Breast epithelium (tissue), 4 donors: ENCODE data around the gene DOK5. TPM values are rescaled to one million over a fixed set of nuclear protein-coding genes. Genes with fewer than 3 reads are reported as not detected.

Source experiments
- DNase-seq, 2 donors: peaks; one replicate each; pipeline ENCODE4 v3.0.0-alpha.2; 2019; ENCODE audit warnings: low spot score in 2 of 2
- H3K27ac ChIP-seq, 2 donors: fragments of 200-600 bp; sonication (generic) in 1 of 2; one replicate each; pipeline ENCODE4 v1.5.1; 2016 to 2019; ENCODE audit warnings: mild to moderate bottlenecking in 1 of 2
- H3K27me3 ChIP-seq, 2 donors: fragments of 200-600 bp; sonication (generic) in 1 of 2; one replicate each; pipeline versions ENCODE4 v1.5.1 to v1.6.0; 2017 to 2019; ENCODE audit warnings: control low read depth in 1 of 2, mild to moderate bottlenecking in 1 of 2
- H3K36me3 ChIP-seq: fragments of 200-600 bp; one replicate; pipeline ENCODE4 v1.5.1; 2019
- H3K4me1 ChIP-seq, 2 donors: fragments of 200-600 bp; sonication (generic); one replicate each; pipeline ENCODE4 v1.5.1; 2016 to 2019; ENCODE audit warnings: control low read depth in 1 of 2
- H3K4me3 ChIP-seq, 3 donors: fragments of 200-600 bp; sonication (generic); 1 replicate in 2 of 3; 2 replicates in 1 of 3; pipeline ENCODE4 v1.5.1; 2016 to 2019; ENCODE audit warnings: mild to moderate bottlenecking in 3 of 3, moderate library complexity in 2 of 3
- H3K9me3 ChIP-seq, 2 donors: fragments of 200-600 bp; sonication (generic) in 1 of 2; one replicate each; pipeline ENCODE4 v1.5.1; 2016 to 2019; ENCODE audit warnings: control low read depth in 1 of 2
- POLR2A ChIP-seq: fragments of 450-650 bp; IDR thresholded peaks from one replicate; pipeline ENCODE4 v1.6.1; 2016; ENCODE audit warnings: antibody characterized with exemption, mild to moderate bottlenecking, moderate library complexity
- POLR2AphosphoS5 ChIP-seq, 3 donors: sonication (generic); formaldehyde crosslinking; IDR thresholded peaks; one replicate each; pipeline ENCODE4 v1.6.1; 2017; ENCODE audit warnings: antibody characterized with exemption in 3 of 3
- intact Hi-C: fragments of 100-400 bp; cut with DNase I; formaldehyde crosslinking; loops from one replicate; pipeline ENCODE4 v1.15.1; 2023; ENCODE audit warnings: low total_unique reads
- total RNA-seq, 3 donors: library from RNA; depleted of rRNA; stranded (reverse); fragments of >200 nt; gene quantifications; one replicate each; pipeline ENCODE4 v1.1.0, GENCODE V29; 2016
- TF ChIP-seq, protein P1 (sequence below), 3 donors: fragments of 450-650 bp; IDR thresholded peaks; one replicate each; pipeline ENCODE4 v1.5.1; 2016 to 2017; ENCODE audit warnings: antibody characterized with exemption in 3 of 3, mild to moderate bottlenecking in 3 of 3, moderate library complexity in 3 of 3

Gene DOK5
- total RNA-seq, 3 donors from 2014 or later = 2.0 to 4.0 (median 3.4) TPM

DNA sequence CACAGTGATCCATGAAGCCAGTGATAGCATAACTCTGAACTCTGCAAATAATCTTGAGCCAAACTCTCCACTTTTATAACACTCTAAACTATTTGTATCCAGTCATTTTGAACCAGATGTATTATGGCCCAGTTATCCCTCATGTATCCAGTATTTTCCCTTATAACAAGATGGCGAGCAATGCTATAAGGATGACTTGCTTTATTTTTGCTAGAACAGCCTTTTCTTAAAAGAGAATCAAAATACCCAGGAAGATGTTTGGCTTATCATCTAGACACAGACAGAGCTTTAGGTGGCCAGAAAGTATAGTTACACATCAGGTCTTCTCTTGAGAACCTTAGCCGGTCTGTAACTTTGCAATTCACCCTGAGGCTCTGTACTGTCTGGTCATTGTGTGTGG lies 81.0 kb downstream of the DOK5 start:
- intact Hi-C loops = no loop called here
- H3K27ac ChIP-seq = no peak overlapping the region
- no peaks in the 10 kb centered on the region for H3K36me3 ChIP-seq
- H3K9me3 ChIP-seq = no peaks in the 10 kb centered on the region
- no peak overlapping the region for H3K4me3 ChIP-seq
- no peak for TF ChIP-seq POLR2A
- TF ChIP-seq, protein P1, sequence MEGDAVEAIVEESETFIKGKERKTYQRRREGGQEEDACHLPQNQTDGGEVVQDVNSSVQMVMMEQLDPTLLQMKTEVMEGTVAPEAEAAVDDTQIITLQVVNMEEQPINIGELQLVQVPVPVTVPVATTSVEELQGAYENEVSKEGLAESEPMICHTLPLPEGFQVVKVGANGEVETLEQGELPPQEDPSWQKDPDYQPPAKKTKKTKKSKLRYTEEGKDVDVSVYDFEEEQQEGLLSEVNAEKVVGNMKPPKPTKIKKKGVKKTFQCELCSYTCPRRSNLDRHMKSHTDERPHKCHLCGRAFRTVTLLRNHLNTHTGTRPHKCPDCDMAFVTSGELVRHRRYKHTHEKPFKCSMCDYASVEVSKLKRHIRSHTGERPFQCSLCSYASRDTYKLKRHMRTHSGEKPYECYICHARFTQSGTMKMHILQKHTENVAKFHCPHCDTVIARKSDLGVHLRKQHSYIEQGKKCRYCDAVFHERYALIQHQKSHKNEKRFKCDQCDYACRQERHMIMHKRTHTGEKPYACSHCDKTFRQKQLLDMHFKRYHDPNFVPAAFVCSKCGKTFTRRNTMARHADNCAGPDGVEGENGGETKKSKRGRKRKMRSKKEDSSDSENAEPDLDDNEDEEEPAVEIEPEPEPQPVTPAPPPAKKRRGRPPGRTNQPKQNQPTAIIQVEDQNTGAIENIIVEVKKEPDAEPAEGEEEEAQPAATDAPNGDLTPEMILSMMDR (IDR thresholded peaks at IDR 0.05) = no peak
- no peak for TF ChIP-seq POLR2AphosphoS5 (IDR thresholded peaks at IDR 0.05)
- H3K27me3 ChIP-seq = no peaks in the 10 kb centered on the region
- H3K4me1 ChIP-seq = no peaks in the 10 kb centered on the region
- DNase-seq = no peak

DNA sequence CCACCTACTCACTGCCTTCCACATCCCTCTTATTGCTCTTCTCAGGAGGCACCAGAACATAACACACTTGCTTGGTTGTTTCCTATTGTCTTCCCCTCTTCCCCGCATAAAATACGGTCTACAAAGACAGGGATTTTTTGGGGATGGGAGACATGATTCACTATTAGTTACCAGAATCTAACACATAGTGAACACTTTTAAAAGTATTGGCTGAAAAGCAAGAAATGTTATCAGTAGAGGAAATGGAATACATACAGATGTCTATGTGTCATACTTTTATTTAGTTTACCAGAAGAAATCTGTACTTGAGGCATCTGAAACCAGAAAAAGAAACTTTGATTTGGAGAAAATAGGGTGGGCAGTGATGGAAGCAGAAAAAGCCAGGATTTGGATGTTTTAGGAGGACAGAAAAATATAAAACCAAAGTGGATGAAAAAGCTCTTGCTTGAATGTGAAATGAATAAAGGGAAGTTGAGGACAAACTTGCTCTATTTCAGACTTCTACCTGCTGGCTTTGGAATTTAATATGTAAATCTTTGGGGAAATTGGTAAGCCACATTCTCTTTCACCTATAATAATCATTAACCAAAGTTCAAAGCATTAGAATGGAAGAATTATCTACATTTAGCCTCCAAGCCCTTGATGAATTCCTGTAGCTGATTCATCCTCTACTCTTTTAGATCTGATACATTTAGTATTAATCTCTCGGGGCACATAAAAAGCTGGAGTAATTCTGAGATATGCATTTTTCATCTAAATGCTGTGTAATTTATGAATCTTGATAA lies 82.6 kb downstream of the DOK5 start:
- H3K27me3 ChIP-seq = no peaks in the 10 kb centered on the region

DNA sequence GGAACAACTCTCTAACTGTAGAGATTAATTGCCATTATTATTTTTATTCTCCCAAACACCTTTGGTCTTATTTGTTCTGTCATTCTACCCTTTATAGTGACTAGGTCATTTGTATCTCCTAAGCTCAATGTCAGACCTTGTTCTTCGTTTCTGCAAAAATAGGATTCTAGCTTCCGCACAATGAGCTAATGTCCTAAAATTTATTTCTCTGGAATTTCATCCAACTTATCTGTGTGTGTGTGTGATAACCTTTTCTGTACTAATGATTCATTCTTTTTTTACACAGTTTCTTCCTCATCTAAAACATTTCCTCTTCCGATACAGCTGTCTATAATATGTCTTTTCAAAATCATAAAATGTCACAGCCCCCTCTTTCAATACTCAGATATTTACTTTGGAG lies 84.5 kb downstream of the DOK5 start:
- H3K4me3 ChIP-seq = no peak overlapping the region
- H3K27me3 ChIP-seq = no peaks in the 10 kb centered on the region
- no peaks in the 10 kb centered on the region for H3K36me3 ChIP-seq
- DNase-seq = no peak
- intact Hi-C loops = no loop called here
- no peaks in the 10 kb centered on the region for H3K9me3 ChIP-seq
- no peak overlapping the region for H3K27ac ChIP-seq
- no peaks in the 10 kb centered on the region for H3K4me1 ChIP-seq
- TF ChIP-seq POLR2AphosphoS5 (IDR thresholded peaks at IDR 0.05) = no peak
- TF ChIP-seq, protein P1 (IDR thresholded peaks at IDR 0.05) = no peak
- no peak for TF ChIP-seq POLR2A

More for the DNA sequence above, 82.6 kb downstream of the DOK5 start:
- Histone ChIP-seq H3K27ac (no peak overlapping the region), H3K4me3 (no peak overlapping the region), H3K4me1 (no peaks in the 10 kb centered on the region), H3K9me3 (no peaks in the 10 kb centered on the region), H3K36me3 (no peaks in the 10 kb centered on the region)
- intact Hi-C loops = no loop called here
- TF ChIP-seq, protein P1 (IDR thresholded peaks at IDR 0.05) = no peak
- no peak for TF ChIP-seq POLR2A
- TF ChIP-seq POLR2AphosphoS5 (IDR thresholded peaks at IDR 0.05) = no peak
- no peak for DNase-seq

- no peaks in the 10 kb centered on the region for H3K4me1 ChIP-seq
- no peaks in the 10 kb centered on the region for H3K36me3 ChIP-seq
- no peak overlapping the region for H3K4me3 ChIP-seq
- TF ChIP-seq POLR2A = no peak
- TF ChIP-seq, protein P1 (IDR thresholded peaks at IDR 0.05) = no peak
- no peak for TF ChIP-seq POLR2AphosphoS5 (IDR thresholded peaks at IDR 0.05)
- intact Hi-C loops = no loop called here
- DNase-seq = no peak
- H3K9me3 ChIP-seq = no peaks in the 10 kb centered on the region
- no peak overlapping the region for H3K27ac ChIP-seq
- no peaks in the 10 kb centered on the region for H3K27me3 ChIP-seq
Observed at GRCh38 chr20:54560357-54560756, 85.0 kb downstream of the DOK5 start.

DNA sequence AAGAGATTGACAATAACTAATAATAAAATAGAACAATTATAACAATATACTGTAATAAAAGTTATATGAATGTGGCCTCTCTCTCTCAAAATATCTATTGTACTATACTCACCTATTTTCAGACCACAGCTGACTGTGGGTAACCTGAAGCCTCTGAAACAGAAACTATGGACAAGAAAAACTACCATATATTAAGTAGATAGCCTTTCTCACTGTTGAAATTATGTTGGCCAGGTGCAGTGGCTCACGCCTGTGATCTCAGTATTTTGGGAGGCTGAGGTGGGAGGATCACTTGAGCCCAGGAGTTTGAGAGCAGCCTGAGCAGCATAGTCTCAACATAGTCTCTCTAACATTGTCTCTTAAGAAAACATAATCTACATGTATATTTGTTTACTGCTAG lies 89.9 kb downstream of the DOK5 start:
- Histone ChIP-seq H3K36me3 (no peaks in the 10 kb centered on the region), H3K27ac (no peak overlapping the region), H3K4me3 (no peak overlapping the region), H3K4me1 (no peaks in the 10 kb centered on the region), H3K27me3 (no peaks in the 10 kb centered on the region), H3K9me3 (no peaks in the 10 kb centered on the region)
- TF ChIP-seq POLR2AphosphoS5 (IDR thresholded peaks at IDR 0.05) (no peak), POLR2A (no peak)
- TF ChIP-seq, protein P1 (IDR thresholded peaks at IDR 0.05) = no peak
- intact Hi-C loops = no loop called here
- no peak for DNase-seq
